ENCODE measurements around the gene TMEM30B.
A peak's percentile ranks its signal among the peaks of the same experiment; 100 is the strongest.
"Not testable (repeated sequence)": the region's sequence is repeated elsewhere in the genome, so short reads cannot be mapped to it uniquely, and the experiment has no call there.

The TMEM30B gene

DNA sequence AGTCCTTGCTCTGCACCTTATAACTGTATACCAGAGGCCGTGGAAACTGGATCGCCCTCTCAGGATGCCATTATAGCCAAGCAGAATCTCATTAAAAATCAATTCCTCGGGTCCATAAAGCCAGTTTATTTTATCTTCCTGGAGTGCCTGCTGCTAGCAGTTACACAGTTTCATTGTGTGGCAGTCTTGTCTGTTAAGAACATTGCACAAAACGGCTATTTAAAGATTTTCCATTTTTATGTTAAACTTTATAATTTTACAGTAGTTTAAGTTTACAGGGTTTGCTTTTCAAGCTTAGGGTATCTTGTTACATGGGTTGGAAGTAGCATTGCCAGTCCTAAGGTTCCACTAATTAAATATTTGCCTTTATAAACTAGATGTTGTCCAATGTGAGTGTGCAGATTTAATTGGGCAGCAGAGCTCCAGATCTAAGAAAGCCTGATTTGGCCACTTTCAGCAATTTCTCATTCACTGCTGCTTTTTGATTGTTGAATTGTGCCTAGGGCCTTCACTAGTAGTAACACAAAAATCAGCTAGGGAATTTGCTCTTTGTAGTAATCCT, 17.0 kb downstream of the TMEM30B start:
- no peak for DNase-seq

DNA sequence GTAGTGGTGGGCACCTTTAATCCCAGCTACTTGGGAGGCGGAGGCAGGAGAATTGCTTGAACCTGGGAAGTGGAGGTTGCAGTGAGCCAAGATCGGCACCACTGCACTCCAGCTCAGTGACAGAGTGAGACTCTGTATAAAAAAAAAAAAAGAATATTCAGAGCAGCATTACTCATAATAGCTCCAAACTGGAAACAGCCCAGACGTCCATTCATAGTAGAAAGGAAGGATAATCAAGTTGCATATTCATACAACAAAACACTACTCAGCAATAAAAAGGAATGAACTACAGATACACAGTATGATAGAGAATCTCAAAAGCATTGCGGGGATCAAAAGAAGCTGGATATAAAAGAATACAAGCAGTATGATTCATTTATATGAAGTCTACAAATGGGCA, 19.1 kb downstream of the TMEM30B start:
- no peak for DNase-seq

DNA sequence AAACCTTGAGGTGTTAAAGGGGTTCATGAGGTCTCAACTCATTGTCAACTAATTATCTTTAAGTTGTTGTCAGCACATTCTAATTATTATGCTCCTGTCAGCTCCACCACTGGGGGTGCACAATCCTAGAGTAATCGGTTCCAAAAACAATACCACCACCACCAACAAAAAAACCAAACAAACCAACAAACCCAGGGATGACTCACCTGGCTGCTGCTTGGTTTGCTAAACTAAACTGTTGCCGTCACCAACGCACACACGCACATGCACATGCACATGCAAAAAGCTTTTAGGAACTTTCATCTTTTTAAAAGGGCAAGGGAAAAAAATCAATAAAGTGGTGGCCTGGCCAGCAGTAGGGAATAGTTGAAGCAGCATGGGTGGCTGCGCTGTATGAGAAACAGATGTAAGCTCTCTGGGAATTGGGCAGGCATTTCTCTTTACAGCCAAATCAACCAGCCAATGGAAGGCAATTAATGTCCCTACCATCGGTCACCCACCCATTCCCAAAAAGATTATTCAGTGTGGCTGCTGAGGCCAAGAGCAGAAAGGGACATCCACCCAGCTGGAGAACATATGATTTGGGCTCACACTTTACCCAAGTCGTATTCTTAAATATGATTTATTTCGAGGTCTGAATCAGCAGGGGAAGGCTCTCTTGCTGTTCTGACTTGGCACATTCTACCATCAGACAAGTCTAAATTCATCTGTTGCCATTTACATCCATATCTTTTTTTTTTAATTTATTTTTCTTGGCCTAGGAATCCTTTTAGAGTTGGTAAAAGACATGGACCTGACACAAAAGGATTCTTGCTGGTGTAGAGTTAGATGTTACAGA, 20.0 kb downstream of the TMEM30B start:
- no peak for DNase-seq

DNA sequence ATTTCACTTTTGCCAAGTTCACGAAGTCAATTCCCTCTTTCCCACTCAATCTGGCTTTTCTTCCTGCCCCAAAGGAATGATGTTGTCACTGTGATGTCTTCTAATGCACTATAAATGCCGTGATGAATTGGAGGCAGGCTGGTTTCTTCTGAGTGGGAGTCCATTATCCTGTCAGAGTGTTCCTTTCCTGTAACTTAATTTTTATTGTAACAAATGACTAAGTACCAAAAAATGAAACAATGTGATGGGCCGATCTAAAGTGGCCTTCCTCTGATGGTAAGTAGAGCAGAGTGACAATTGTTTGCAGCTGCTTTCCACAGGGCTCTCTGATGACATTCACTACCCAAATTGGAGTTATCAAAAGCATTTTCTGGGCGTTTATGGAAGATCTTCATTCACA, 22.2 kb downstream of the TMEM30B start:
- no peak for DNase-seq

DNA sequence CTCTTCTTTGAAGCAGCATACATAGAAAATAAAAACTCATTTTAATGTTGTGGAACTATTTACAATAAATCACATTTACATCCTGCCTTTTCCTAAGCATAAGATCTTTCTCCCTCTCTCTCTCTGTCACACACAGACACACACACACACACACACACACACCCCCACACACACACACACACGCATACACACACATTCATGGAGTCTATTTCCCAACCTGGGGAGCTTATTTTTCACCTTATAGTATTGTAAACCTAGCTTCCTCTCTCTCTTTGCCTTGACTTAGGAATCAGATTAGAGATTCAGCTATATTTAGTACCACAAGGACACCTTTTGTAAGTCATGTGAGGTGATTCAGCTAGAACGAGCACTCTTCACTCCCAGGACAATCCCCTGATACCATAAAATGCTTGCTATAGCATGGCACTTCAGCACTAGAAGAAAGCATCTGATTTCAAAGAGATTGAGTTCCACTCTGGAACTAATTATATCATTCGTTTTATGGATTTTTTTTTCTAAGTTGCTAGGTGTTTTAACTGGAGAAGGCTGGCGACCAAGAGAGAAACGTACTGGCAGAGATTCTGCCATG, 23.6 kb downstream of the TMEM30B start:
- DNase-seq: peak; percentile 98

DNA sequence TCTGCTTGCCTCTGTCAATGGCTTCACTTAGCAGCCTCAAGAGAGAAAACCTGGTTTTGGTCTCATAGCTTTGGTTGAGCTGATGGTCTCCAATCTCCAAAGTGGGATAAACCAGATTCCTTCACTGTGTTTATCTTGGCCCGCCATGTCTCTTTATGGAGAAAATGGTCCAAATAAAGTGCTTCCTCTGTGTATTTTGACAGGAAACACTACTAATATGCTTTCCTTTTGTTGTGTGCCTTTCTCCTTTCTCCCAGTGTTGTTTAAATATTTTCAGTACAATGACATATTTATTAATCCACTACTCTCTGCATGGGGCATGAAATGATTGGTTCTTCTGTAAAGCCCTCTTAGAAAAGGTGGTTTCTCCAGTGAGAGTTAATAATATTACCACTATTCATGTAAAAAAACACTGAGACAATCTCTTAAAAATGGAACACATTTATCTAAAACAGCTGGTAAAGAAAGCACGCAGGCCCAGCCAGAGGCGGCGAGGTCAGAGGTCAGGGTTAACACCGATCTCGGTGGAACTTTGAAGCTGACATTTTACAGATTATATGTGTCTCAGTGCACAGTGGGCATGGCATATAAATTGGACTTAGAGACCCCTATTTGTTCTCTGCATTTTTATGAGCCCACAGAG, 24.2 kb downstream of the TMEM30B start:
- no peak for DNase-seq

DNA sequence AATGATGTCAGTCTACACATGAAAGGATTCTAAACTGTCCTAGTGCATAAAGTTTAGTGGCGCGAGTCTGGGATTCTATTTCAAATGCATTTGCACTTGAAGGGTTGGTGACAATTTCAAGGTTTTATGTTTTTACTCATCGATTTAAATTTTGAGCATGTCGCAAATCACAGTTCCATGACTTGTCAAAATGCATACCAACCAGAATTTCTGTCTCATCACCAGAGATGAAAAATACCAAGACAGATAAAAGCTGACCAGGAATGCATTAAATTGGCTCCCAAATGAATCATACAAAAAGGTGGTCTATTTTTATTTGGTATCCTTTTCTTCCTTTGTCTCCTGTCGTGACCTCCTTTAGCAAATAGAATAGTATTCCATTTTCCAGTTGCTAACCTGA, 25.2 kb downstream of the TMEM30B start:
- no peak for DNase-seq

DNA sequence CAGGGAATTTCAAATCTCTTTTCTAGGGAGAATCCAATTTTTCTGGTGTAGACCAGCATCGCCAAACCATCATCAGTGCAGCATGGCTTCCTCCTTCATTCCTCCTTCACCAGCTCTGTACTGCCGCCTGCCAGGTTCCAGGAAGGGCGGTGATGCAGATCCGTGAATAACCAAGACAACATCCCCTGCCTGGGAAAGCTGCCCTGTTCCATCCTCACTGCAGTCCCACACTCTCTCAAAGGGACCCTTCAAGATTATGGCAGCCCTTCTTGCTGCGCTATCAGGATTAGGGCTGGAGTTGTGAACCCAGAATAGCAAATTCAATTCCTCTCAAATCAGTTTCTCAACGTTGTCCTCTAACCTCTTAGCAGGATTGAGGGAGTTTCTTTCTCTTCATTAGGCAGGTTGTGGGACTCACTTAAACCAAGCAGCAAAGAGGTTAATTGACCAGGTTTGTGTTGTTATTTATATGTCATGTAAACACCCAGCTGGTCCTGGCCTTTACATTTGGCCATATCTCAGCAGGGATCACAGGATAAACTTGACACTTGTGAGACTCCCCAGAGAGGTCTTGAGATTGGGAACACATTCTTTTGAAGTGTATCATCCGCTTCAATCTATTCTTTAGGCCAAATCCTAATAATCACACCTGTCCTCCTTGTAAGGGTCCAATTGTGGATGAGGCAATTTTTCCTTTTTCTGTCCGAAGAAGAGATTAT, 26.2 kb downstream of the TMEM30B start:
- DNase-seq: peak; percentile 40

DNA sequence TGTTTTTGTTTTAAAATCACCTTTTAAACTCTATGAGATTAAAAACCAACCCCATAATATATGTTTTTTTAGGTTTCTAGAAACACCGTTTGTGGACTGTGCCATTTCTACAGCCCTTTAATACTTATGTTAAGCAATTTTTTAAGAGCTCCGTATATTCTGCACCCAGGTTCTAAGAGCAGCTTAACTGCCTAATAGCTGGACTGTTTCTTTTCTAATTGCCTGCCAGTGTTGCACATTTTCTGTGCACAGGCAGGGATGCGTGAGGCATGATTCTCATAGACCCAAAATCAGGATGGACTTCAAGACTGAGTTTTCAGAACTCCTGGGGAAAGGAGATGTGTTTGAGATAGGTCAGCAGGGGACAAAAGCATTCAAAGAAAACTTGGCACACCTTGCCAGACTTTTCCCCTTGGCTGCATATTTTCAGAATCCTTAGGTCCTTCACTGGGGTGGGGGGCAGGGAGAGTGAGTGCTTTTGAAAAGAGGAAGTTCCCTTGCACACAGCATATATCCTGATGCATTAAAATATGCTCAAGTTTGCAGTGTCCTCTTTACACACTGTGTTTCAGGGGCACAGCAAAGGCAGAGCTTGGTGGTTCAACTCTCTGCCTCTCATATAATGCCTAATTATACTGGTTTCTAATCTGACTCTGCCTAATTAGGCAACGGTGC, 27.9 kb downstream of the TMEM30B start:
- DNase-seq: no peak

DNA sequence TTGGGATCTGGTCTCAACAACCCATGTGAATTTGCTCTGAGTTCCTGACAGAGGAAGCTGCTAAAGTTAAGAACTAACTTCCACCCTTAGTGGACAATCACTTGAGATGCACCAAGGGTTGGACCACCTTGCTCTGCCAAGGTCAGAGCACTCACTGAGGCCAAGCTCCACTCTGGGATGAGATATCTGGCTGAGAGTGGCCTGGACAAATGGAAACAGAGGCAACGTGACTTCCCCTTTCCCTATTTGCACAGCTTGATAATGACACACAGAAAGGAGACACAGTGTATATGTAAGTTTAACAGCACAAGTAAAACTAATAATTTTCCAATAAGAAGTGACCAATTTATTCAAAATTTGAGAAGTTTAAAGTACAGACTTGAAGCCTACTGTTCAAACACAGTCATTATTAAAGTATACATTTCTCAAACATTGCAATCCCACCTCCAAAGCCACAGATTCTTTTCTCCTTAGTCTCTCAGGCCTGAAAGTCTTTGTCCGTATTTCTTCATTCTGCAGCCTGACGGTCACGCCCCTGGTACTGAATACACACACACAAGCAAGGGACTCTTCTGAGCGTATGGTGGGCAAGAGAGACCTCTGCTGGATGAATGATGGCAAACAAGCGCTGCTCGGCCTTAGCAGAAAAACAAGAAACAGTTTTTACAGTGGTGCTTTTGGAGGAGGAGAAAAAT, 28.6 kb downstream of the TMEM30B start:
- DNase-seq: peak; percentile 99

DNA sequence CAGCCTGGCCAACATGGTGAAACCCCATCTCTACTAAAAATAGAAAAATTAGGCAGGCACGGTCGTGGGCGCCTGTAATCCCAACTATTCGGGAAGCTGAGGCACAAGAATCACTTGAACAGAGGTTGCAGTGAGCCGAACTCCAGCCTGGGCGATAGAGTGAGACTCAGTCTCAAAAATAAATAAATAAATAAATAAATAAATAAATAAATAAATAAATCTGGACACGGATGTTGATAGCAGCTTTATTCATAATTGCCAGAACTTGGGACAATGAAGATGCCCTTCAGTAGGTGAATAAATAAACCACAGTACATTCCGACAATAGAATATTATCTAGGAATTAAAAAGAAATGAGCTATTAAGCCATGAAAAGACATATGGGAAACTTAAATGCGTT, 31.1 kb downstream of the TMEM30B start:
- DNase-seq: no peak

DNA sequence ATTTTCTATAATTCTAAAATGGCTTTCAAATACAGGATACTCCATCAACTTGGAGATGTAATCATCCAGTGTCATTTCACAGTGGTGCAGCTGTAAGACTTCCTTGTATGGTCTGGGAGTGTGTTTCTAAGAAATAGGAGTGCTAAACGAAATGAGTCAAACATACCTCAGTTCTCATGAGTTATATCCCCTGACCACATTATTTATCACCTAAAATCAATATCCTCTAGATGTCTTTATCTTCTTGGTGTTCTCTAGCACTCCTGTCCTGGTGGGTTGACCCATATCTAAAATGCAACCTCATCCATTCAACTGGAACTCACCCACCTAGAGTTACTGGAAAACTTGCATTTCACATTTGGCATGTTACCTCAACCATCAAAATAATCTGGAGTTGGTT, 33.2 kb downstream of the TMEM30B start:
- no peak for DNase-seq

DNA sequence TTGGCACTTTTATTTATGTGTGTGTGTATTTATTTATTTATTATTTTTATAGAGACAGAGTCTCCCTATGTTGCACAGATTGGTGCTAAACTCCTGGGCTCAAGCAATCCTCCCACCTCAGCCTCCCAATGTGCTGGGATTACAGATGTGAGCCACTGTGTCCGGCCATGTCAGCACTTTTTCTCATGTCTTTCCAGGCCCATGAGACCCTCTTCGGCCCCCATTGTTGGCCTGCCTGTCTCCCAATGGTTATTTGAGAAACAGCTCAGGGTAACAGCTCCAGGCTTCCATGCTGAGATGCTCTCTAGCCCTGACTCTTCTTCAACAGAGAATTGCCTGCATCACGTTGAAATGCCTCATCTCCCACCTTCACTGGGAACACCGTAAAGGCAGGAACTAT, 34.4 kb downstream of the TMEM30B start:
- no peak for DNase-seq

DNA sequence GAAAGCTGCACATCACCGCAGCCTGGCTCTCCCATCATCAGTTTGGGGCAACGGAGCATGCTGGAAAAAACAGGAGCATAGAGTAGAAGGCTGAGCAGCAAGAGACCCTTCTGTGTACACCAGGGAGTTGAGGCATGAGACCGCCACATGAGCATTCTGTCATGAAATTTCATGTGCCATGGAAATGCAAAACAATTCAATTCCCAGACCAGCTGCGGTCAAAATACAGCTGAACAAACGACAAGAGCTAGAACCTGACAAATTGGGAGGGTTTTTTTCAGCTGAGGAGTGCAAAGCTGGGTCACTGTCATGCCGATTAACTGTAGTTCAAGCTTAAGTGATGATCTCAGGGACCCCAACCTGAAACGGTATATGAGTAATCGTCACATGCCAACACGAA, 37.1 kb downstream of the TMEM30B start:
- DNase-seq: peak; percentile 96

DNA sequence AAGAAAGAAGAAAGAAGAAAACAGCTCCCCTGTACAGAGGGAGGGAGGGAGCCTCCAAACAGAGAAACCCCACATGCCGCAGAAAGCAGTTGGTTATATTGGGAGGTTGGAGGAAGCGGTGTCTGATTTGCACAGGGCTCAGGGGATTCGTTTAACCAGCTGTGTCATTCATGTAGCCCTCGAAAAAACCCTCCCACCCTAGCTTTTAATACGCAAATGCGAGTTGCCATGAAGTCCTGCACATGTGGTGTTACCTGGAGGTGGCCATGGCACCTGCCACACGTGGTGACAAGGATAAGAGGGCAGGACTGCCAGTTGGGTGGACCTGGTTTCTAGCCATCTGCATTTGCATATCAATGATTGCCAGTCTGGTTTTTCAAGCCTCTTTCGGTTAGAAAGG, 40.9 kb downstream of the TMEM30B start:
- no peak for DNase-seq

DNA sequence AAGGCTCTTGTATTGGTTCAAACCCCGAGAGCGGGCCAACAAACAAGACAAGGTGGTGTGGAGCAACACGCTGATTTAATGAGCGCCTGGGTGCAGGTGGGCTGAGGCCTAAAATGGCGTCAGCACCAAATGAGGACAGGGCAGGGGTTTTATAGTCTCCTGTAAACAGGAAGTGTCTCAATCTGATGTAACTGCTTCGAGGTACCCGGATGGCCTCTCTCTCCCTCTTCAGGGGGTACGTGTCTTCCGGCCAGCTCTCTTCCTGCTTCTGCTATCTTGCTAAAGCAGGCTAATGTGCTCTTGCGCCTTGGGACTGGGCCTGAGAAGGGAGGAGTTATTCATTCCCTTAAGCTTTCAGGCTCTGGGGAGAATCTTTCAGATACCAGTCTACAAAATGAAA, 41.9 kb downstream of the TMEM30B start:
- not testable (repeated sequence) for DNase-seq

DNA sequence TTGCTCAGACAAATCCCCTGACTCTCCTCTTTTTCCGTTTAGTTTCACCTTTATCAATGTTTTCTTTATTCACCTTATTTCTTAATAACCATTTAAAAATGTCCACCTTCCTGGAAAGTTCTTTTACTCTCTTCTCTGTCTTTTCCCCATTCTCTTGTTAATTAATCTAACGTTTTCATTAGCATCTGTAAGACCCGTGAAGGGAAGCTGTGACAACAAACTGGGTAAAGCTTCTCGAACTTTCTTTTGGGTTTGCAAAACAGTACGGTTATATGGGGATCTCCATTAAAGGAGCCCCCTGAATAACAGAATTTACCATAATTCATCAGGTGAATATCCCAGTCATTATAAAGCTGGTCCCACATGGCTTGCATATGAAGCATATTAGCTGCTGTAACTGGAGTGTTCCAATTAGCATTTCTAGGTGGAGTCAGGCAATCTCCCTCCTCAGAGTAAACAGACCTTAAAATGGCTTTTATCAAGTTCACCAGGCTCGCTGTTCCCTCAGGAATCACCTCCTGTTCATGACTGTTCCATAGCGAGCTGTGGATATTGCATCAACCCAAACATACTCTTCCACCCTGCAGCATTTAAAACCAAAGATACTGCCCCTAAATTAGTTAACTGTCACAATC, 42.4 kb downstream of the TMEM30B start:
- no peak for DNase-seq

DNA sequence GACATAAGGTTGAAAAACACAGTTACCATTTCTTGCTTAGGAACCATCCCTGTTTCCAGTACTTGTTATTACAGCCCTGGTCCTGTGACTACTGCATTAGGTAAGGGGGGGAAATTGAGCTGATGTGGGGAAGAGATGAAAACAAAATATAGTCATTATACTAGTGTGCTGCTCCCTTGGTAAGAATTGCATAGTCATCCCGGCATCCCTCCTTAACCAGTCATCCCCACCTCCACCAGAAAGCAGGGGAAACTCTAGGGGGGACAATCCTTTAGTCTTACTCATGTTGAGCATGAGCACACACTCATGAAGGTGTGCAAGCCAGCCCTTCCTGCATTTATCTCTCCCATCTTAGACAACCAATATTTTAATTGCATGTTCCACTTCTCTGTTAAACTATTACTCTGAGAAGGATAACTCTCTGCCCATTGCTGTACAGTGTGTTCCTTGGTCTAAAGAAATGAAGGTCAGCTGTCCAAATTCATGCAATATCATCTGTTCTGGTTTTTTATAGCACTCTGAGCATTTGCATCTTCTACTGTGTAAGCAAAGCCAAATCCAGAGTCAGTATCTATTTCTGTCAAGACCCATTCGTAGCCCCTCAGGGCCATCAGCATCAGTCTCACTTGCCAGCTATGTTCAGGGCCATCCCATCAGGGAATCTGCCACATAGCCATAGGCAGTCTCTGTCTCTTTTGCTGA, 46.8 kb downstream of the TMEM30B start:
- DNase-seq: no peak

DNA sequence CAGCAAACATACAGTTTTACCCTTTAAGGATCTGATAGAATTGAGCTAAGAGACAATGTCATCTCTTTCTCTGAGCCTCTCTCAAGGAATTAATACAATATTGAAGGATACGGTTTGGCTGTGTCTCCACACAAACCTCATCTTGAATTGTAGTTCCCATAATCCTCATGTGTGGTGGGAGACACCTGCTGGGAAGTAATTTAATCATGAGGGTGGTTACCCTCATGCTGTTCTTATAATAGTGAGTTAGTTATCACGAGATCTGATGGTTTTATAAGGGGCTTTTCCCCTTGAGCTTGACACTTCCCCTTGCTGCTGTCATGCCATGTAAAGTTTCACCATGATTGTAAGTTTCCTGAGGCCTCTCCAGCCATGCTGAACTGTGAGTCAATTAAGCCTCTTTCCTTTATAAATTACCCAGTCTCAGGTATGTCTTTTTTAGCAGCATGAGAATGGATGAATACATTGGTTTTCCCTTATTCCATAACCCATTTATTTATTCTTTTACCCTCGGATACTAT, 47.6 kb downstream of the TMEM30B start:
- DNase-seq: no peak

DNA sequence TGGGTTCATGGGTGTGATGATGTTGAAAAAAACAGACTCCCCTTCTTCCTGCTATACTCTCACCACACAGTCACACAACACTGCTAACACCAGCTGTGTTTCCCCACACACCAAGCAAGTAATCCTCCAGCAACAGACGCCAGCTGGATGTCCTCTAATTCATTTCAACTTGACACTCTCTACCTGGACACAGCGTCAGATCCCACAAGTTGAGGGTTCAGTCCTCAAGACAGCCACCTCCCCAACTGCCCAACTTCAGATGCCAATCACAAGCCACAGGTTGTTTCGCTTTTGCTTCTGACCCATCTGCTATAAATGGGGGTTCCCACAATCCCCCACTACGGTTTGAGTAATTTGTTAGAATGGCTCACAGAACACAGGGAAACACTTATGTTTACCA, 49.3 kb downstream of the TMEM30B start:
- no peak for DNase-seq

DNA sequence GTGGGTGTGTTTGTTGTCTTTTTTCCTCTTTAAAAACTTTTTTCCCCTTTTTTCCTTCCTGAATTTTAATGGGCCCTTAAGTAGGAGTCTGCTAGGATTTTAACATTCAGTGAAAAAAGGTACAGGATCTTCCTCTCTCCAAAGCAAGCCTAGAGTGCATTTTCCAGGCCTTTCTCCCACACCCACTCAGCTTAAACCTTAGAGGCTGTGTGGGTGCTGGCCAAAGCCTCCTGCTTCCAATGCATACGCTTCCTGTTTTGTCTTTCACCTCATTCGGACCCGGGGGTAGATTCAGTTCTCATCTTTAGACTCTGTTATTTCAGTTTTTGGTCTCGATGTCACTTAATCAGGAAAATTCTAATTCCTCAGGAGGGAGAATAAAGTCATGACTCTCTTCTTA, 51.2 kb downstream of the TMEM30B start:
- peak; percentile 73 for DNase-seq
